Sigmoid colon (tissue), 7 donors: ENCODE data around the gene CCDC136. TPM values are rescaled to one million over a fixed set of nuclear protein-coding genes. Genes with fewer than 3 reads are reported as not detected.

Experiments
- DNase-seq: peaks from one replicate; pipeline ENCODE4 v3.0.0-alpha.2; 2019
- H3K27ac ChIP-seq, 4 donors: fragments of 200-600 bp; sonication (generic); one replicate each; pipeline ENCODE4 v1.5.1; 2016 to 2019; ENCODE audit warnings: mild to moderate bottlenecking in 1 of 4
- H3K27me3 ChIP-seq, 3 donors: fragments of 200-600 bp; sonication (generic); one replicate each; pipeline ENCODE4 v1.5.1; 2019; ENCODE audit warnings: mild to moderate bottlenecking in 1 of 3
- H3K36me3 ChIP-seq, 4 donors: fragments of 200-600 bp; sonication (generic); one replicate each; pipeline ENCODE4 v1.5.1; 2016 to 2019
- H3K4me1 ChIP-seq, 4 donors: fragments of 200-600 bp; sonication (generic); one replicate each; pipeline ENCODE4 v1.5.1; 2017 to 2019
- H3K4me3 ChIP-seq, 4 donors: fragments of 200-600 bp; sonication (generic); one replicate each; pipeline ENCODE4 v1.5.1; 2017 to 2019; ENCODE audit warnings: mild to moderate bottlenecking in 2 of 4, moderate library complexity in 1 of 4
- H3K9me3 ChIP-seq, 4 donors: fragments of 200-600 bp in 3 of 4; sonication (generic) in 3 of 4; one replicate each; pipeline versions ENCODE4 v1.5.1 to v1.6.1; 2013 to 2019
- EP300 ChIP-seq, 4 donors: sonication (generic); formaldehyde crosslinking; IDR thresholded peaks; one replicate each; pipeline ENCODE4 v1.6.1; 2017; ENCODE audit warnings: antibody characterized with exemption in 4 of 4
- POLR2A ChIP-seq, 2 donors: fragments of 450-650 bp; IDR thresholded peaks; one replicate each; pipeline ENCODE4 v1.6.1; 2016; ENCODE audit warnings: antibody characterized with exemption in 2 of 2, mild to moderate bottlenecking in 2 of 2, moderate library complexity in 2 of 2
- POLR2AphosphoS5 ChIP-seq, 4 donors: sonication (generic); formaldehyde crosslinking; IDR thresholded peaks; one replicate each; pipeline ENCODE4 v1.6.1; 2017; ENCODE audit warnings: antibody characterized with exemption in 4 of 4
- WGBS, 2 donors: extraction: QIAGEN DNeasy Blood & Tissue Kit; methylation state at CpG; one replicate each; pipeline ENCODE4 v1.1.7; 2013; 5-methylcytosine and 5-hydroxymethylcytosine counted together
- intact Hi-C: fragments of 100-400 bp; cut with DNase I; formaldehyde crosslinking; loops from one replicate; pipeline ENCODE4 v1.15.1; 2023
- polyA plus RNA-seq, 3 donors: library from polyadenylated mRNA; stranded (reverse); fragments of 200-250 nt; gene quantifications; one replicate each; pipeline ENCODE4 v1.2.3, GENCODE V29; 2013
- total RNA-seq, 4 donors: library from RNA; depleted of rRNA; stranded (reverse); fragments of >200 nt; gene quantifications; one replicate each; pipeline ENCODE4 v1.1.0, GENCODE V29; 2016
- TF ChIP-seq, protein P1 (sequence below), 4 experiments: fragments of 450-650 bp in 3 of 4; fragments of 200-600 bp in 1 of 4; IDR thresholded peaks; one replicate each; pipeline ENCODE4 v1.5.1; 2016 to 2019; ENCODE audit warnings: antibody characterized with exemption in 4 of 4, mild to moderate bottlenecking in 3 of 4, moderate library complexity in 2 of 4
- donor health status: healthy with polysubstance abuse.
- donor health status: Bipolar disorder and iron deficiency.
- donor health status: healthy.

The CCDC136 gene
- total and polyA plus RNA-seq, 7 donors = 2.4 to 53.7 (median 21.7) TPM; not detected in 1

- peaks cover 14 to 29% (median 22%) of the 10 kb centered on the region in 4 donors for H3K36me3 ChIP-seq
- no peaks in the 10 kb centered on the region for H3K9me3 ChIP-seq
- peak overlapping the region; percentile 95 to 99 (median 98) for H3K27ac ChIP-seq
- WGBS, 2 donors = 25 to 38% methylated on average over 2 of the region's 2 CpGs
- DNase-seq = no peak
- intact Hi-C loops = loop anchor here (5.0 kb wide), 1 partner anchor 96 kb away; the partner anchor contains the start of gene CALU
- H3K27me3 ChIP-seq = no peaks in the 10 kb centered on the region
- peaks cover 2 to 93% (median 78%) of the 10 kb centered on the region in 4 donors for H3K4me1 ChIP-seq
- peak overlapping the region; percentile 66 to 90 (median 83) for H3K4me3 ChIP-seq
- TF ChIP-seq, protein P1, sequence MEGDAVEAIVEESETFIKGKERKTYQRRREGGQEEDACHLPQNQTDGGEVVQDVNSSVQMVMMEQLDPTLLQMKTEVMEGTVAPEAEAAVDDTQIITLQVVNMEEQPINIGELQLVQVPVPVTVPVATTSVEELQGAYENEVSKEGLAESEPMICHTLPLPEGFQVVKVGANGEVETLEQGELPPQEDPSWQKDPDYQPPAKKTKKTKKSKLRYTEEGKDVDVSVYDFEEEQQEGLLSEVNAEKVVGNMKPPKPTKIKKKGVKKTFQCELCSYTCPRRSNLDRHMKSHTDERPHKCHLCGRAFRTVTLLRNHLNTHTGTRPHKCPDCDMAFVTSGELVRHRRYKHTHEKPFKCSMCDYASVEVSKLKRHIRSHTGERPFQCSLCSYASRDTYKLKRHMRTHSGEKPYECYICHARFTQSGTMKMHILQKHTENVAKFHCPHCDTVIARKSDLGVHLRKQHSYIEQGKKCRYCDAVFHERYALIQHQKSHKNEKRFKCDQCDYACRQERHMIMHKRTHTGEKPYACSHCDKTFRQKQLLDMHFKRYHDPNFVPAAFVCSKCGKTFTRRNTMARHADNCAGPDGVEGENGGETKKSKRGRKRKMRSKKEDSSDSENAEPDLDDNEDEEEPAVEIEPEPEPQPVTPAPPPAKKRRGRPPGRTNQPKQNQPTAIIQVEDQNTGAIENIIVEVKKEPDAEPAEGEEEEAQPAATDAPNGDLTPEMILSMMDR (IDR thresholded peaks at IDR 0.05) = no peak
- TF ChIP-seq EP300 (IDR thresholded peaks at IDR 0.05) = no peak
- TF ChIP-seq POLR2AphosphoS5 (IDR thresholded peaks at IDR 0.05) = no peak
- TF ChIP-seq POLR2A (IDR thresholded peaks at IDR 0.05) = no peak
Observed at GRCh38 chr7:128832880-128833147, 41.0 kb downstream of the CCDC136 start.

DNA sequence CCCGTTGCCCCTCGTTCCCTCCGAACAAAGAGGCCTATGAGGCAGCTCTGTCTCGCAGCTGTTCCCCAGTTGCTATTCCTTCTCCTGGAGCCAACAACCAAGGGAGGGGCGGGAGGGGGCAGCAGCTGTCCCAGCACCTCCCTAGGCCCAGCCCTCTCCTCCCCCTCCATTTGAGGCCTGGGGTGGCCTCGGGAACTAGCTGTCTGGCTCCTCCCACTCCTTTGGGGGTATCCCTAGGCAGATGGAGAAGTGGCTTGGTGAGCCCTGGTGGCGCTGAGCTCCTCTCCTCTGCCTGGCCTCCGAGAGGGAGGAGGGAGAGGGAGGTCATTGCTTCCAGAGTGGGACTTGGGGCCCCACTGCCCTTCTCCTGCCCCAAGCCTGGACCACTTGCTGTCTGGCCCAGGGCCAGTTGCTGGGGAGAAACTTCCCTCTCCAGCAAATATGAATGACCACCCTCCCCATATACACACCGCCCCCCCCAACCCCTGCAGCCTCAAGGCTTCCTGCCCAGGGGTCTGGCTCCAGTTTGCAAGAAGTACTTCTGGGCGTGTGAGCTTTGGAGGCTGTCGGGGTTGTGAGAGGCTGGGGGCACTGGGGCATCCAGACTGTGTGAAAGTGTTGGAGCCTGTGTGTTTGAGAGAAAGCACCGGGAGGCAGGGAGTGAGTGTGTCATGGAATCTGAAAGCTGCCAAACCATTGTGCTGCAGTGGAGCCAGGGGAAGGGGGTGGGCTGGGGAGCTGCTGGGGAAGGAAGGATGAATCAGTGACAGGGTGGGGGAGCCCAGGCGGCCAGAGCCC is 41.6 kb downstream of the CCDC136 start:
- H3K27me3 ChIP-seq = no peaks in the 10 kb centered on the region
- H3K36me3 ChIP-seq = peaks cover 19 to 34% (median 27%) of the 10 kb centered on the region in 4 donors
- peaks cover 2 to 88% (median 77%) of the 10 kb centered on the region in 4 donors for H3K4me1 ChIP-seq
- 30 to 34% methylated on average over 13 of the region's 13 CpGs for WGBS, 2 donors
- no peaks in the 10 kb centered on the region for H3K9me3 ChIP-seq
- peak overlapping the region; percentile 66 to 90 (median 83) for H3K4me3 ChIP-seq
- DNase-seq = peak; percentile 94
- peak overlapping the region; percentile 95 to 99 (median 98) for H3K27ac ChIP-seq
- peak in 1 of 4 donors; percentile 43 for TF ChIP-seq EP300 (IDR thresholded peaks at IDR 0.05)
- TF ChIP-seq, protein P1 (IDR thresholded peaks at IDR 0.05) = no peak
- TF ChIP-seq POLR2A (IDR thresholded peaks at IDR 0.05) = peak; percentile 36 to 61
- peak; percentile 73 to 80 (median 78) for TF ChIP-seq POLR2AphosphoS5 (IDR thresholded peaks at IDR 0.05)
- intact Hi-C loops = loop anchor here (5.0 kb wide), 1 partner anchor 96 kb away; the partner anchor contains the start of gene CALU

GRCh38 chr7:128833946-128834325 is 42.2 kb downstream of the CCDC136 start:
- intact Hi-C loops = loop anchor here (5.0 kb wide), 1 partner anchor 97 kb away; the partner anchor contains the start of gene CALU
- TF ChIP-seq EP300 (IDR thresholded peaks at IDR 0.05) (no peak), POLR2A (IDR thresholded peaks at IDR 0.05) (no peak)
- no peaks in the 10 kb centered on the region for H3K9me3 ChIP-seq
- peak overlapping the region in 3 of 4 donors; percentile 66 to 90 (median 84) for H3K4me3 ChIP-seq
- H3K36me3 ChIP-seq = peaks cover 24 to 40% (median 31%) of the 10 kb centered on the region in 4 donors
- peaks cover 2 to 87% (median 75%) of the 10 kb centered on the region in 4 donors for H3K4me1 ChIP-seq
- H3K27me3 ChIP-seq = no peaks in the 10 kb centered on the region
- no peak for DNase-seq
- peak overlapping the region; percentile 95 to 99 (median 98) for H3K27ac ChIP-seq
- WGBS, 2 donors = 33 to 47% methylated on average over 4 of the region's 4 CpGs

DNA sequence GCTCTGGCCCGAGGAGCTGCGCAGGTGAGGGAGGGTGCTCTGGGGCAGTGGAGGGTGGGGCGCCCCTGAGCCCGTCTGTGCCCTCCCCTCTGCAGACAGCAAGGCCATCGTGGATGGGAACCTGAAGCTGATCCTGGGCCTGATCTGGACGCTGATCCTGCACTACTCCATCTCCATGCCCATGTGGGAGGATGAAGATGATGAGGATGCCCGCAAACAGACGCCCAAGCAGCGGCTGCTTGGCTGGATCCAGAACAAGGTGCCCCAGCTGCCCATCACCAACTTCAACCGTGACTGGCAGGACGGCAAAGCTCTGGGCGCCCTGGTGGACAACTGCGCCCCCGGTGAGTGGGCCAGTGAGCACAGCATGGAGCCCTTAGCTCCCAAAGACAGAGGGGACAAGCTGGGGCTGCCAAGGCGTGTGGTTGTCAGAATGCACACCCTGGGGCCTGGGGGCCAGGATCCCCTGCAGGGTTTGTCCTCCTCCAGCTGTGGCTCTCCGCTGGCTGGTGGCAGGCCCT is 43.5 kb downstream of the CCDC136 start:
- H3K36me3 ChIP-seq = peaks cover 24 to 54% (median 44%) of the 10 kb centered on the region in 4 donors
- peaks cover under 1 to 81% (median 69%) of the 10 kb centered on the region in 4 donors for H3K4me1 ChIP-seq
- no peak for TF ChIP-seq POLR2AphosphoS5 (IDR thresholded peaks at IDR 0.05)
- TF ChIP-seq, protein P1 (IDR thresholded peaks at IDR 0.05) = no peak
- no peak for TF ChIP-seq POLR2A (IDR thresholded peaks at IDR 0.05)
- no peak for TF ChIP-seq EP300 (IDR thresholded peaks at IDR 0.05)
- DNase-seq = peak; percentile 64
- peak overlapping the region; percentile 95 to 99 (median 98) for H3K27ac ChIP-seq
- intact Hi-C loops = no loop called here
- H3K9me3 ChIP-seq = no peaks in the 10 kb centered on the region
- WGBS, 2 donors = 85 to 86% methylated on average over 16 of the region's 16 CpGs
- H3K27me3 ChIP-seq = no peaks in the 10 kb centered on the region
- H3K4me3 ChIP-seq = no peak overlapping the region
